PC-3 (cell line): Measurements from ENCODE around the gene HDAC9. TPM values are rescaled to one million over a fixed set of nuclear protein-coding genes. Genes with fewer than 3 reads are reported as not detected.

Experiments used
- ATAC-seq: fragments of 200-7000 bp; cut with Tn5 transposase; 2 replicates; pipeline ENCODE4 v1.9.1; 2020; ENCODE audit warnings: mild to moderate bottlenecking, moderate library complexity
- BruUV-seq: library from RNA; stranded (reverse); fragments of 400-500 nt; replicated peaks from 2 replicates; lab custom pipeline; 2021; lab: Mats Ljungman, UMichigan
- CTCF ChIA-PET: fragments of 300-600 bp; sonication (Branson Sonifier 250); formaldehyde crosslinking; loops from one replicate; lab custom pipeline; 2022; ENCODE audit warnings: antibody characterized with exemption; lab: Charles Lee
- POLR2A ChIA-PET: fragments of 300-600 bp; sonication (Branson Sonifier 250); formaldehyde crosslinking; loops from one replicate; lab custom pipeline; 2022; ENCODE audit warnings: antibody characterized with exemption; ENCODE audit not compliant: unreplicated experiment; lab: Charles Lee
- DNase-seq: peaks from one replicate; pipeline ENCODE4 v3.0.0-alpha.2; 2015
- H2AFZ ChIP-seq: fragments of 300-600 bp; sonication (generic); 2 replicates; pipeline ENCODE4 v1.6.0; 2016; ENCODE audit warnings: antibody characterized with exemption, low read length
- H3F3A ChIP-seq: fragments of 300-600 bp; sonication (generic); one replicate; pipeline ENCODE4 v1.6.0; 2017; ENCODE audit warnings: antibody characterized with exemption, low read length, control low read depth, mild to moderate bottlenecking; ENCODE audit not compliant: unreplicated experiment
- H3K27ac ChIP-seq: fragments of 300-600 bp; sonication (generic); 2 replicates; pipeline ENCODE4 v1.5.1; 2016; ENCODE audit warnings: mild to moderate bottlenecking, low read length
- H3K27me3 ChIP-seq: fragments of 300-600 bp; sonication (generic); 2 replicates; pipeline ENCODE4 v1.6.1; 2016; ENCODE audit warnings: low read length, mixed read lengths
- H3K36me3 ChIP-seq: fragments of 300-600 bp; sonication (generic); 2 replicates; pipeline ENCODE4 v1.6.1; 2016; ENCODE audit warnings: low read depth, mixed run types, low read length, mixed read lengths
- H3K4me1 ChIP-seq: fragments of 300-600 bp; sonication (generic); 2 replicates; pipeline ENCODE4 v1.5.1; 2016; ENCODE audit warnings: low read length; ENCODE audit not compliant: insufficient read depth
- H3K4me2 ChIP-seq: fragments of 300-600 bp; sonication (generic); 2 replicates; pipeline ENCODE4 v1.6.0; 2016; ENCODE audit warnings: low read length
- H3K4me3 ChIP-seq: fragments of 300-600 bp; sonication (generic); 2 replicates; pipeline ENCODE4 v1.5.1; 2016; ENCODE audit warnings: mild to moderate bottlenecking, low read length, mixed read lengths
- H3K79me2 ChIP-seq: fragments of 300-600 bp; sonication (generic); 2 replicates; pipeline ENCODE4 v1.6.1; 2017; ENCODE audit warnings: low read length, mixed read lengths
- H3K9ac ChIP-seq: fragments of 300-600 bp; sonication (generic); 2 replicates; pipeline ENCODE4 v1.6.0; 2016; ENCODE audit warnings: mild to moderate bottlenecking, low read length
- H3K9me2 ChIP-seq: fragments of 300-600 bp; sonication (generic); replicated peaks from 2 replicates; pipeline ENCODE4 v1.6.1; 2016; ENCODE audit warnings: mixed run types, low read length, mixed read lengths
- H3K9me3 ChIP-seq: fragments of 300-600 bp; sonication (generic); 2 replicates; pipeline ENCODE4 v1.6.1; 2016; ENCODE audit warnings: low read length, mixed read lengths
- H4K20me1 ChIP-seq: fragments of 300-600 bp; sonication (generic); 2 replicates; pipeline ENCODE4 v1.6.1; 2016; ENCODE audit warnings: low read length, mixed read lengths
- CTCF ChIP-seq: fragments of 300-600 bp; sonication (generic); conservative IDR thresholded peaks from 2 replicates; pipeline ENCODE4 v1.5.1; 2017; ENCODE audit warnings: antibody characterized with exemption, low read depth, mild to moderate bottlenecking, low read length
- EZH2 ChIP-seq: fragments of 300-600 bp; sonication (generic); IDR thresholded peaks from one replicate; pipeline ENCODE4 v1.6.1; 2017; ENCODE audit warnings: antibody characterized with exemption, mild to moderate bottlenecking, low read length; ENCODE audit not compliant: unreplicated experiment
- EZH2phosphoT487 ChIP-seq: fragments of 300-600 bp; sonication (generic); IDR thresholded peaks from 2 replicates; pipeline ENCODE4 v1.6.1; 2018; ENCODE audit warnings: mild to moderate bottlenecking, antibody characterized with exemption, low read length, borderline replicate concordance
- intact Hi-C: fragments of 100-400 bp; cut with micrococcal nuclease; formaldehyde crosslinking; loops from 2 replicates; pipeline ENCODE4 v1.9.0; 2023
- total RNA-seq: library from RNA; depleted of rRNA; stranded (reverse); fragments of >200 nt; gene quantifications from 2 replicates; pipeline ENCODE4 v1.2.3, GENCODE V29; 2014

The HDAC9 gene
- total RNA-seq, 1 experiment from 2014 or later, result 7.8 TPM

DNA sequence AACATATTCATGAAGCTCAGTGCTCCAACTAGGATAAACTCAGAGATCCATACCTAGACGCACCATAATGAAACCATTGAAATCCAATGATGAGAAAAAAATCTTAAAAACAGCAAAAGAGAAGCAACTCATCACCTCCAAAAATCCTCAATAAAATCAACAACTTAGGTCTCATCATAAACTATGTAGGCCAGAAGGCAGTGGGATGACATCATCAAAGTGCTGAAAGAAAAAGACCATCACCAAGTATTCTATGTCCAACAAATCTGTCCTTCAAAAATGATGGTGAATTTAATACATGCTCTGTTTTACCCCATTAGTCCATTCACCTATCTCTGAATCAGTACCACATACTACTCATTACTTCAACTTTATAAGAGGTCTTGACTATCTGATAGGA, 304.4 kb downstream of the HDAC9 start:
- no peaks in the 10 kb centered on the region for H3K27me3 ChIP-seq
- CTCF ChIA-PET, result no interaction called here
- no peaks in the 10 kb centered on the region for H3F3A ChIP-seq
- H3K9ac ChIP-seq, result no peak overlapping the region
- H3K4me3 ChIP-seq, result no peak overlapping the region
- no peaks in the 10 kb centered on the region for H3K9me2 ChIP-seq
- H2AFZ ChIP-seq, result no peak overlapping the region
- DNase-seq, result no peak
- no peak overlapping the region for H3K27ac ChIP-seq
- no peak overlapping the region for H3K4me2 ChIP-seq
- POLR2A ChIA-PET, result no interaction called here
- no peak for ATAC-seq
- TF ChIP-seq EZH2, result no peak
- no peak for TF ChIP-seq CTCF
- no peak for TF ChIP-seq EZH2phosphoT487
- H3K9me3 ChIP-seq, result no peaks in the 10 kb centered on the region
- H3K36me3 ChIP-seq, result no peaks in the 10 kb centered on the region
- no peaks in the 10 kb centered on the region for H3K79me2 ChIP-seq
- intact Hi-C loops, result no loop called here
- no peaks in the 10 kb centered on the region for H3K4me1 ChIP-seq
- BruUV-seq, result no TSS peak
- H4K20me1 ChIP-seq, result no peaks in the 10 kb centered on the region

- no peaks in the 10 kb centered on the region for H3F3A ChIP-seq
- POLR2A ChIA-PET, result no interaction called here
- no peak overlapping the region for H3K27ac ChIP-seq
- no peaks in the 10 kb centered on the region for H3K9me2 ChIP-seq
- H3K79me2 ChIP-seq, result no peaks in the 10 kb centered on the region
- BruUV-seq, result no TSS peak
- no peaks in the 10 kb centered on the region for H3K36me3 ChIP-seq
- no peaks in the 10 kb centered on the region for H3K4me1 ChIP-seq
- intact Hi-C loops, result no loop called here
- no peaks in the 10 kb centered on the region for H3K9me3 ChIP-seq
- no peak overlapping the region for H3K4me2 ChIP-seq
- H2AFZ ChIP-seq, result no peak overlapping the region
- no peak for ATAC-seq
- CTCF ChIA-PET, result no interaction called here
- no peak overlapping the region for H3K9ac ChIP-seq
- H3K4me3 ChIP-seq, result no peak overlapping the region
- no peaks in the 10 kb centered on the region for H4K20me1 ChIP-seq
- TF ChIP-seq CTCF (no peak), EZH2 (no peak), EZH2phosphoT487 (no peak)
- DNase-seq, result no peak
- no peaks in the 10 kb centered on the region for H3K27me3 ChIP-seq
These were observed 308.4 kb downstream of the HDAC9 start for GRCh38 chr7:18803923-18804322.

DNA sequence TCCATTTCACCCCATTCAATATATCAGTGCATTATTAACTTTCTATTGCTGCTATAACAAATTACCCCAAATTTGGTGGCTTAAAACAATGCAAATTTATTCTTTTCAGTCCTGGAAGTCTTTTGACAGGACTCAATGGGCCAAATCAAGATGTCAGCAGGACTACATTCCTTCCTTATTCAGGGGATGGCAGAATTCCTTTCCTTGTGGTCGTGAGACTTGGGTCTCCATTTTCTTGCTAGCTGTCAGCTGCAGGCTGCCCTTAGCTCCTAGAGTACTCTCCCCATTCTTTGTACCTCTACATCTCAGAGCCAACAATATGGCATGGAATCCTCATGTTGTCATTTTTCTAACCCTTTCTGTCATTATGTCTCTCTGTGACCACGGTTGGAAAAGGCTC, 310.6 kb downstream of the HDAC9 start:
- no peaks in the 10 kb centered on the region for H3K27me3 ChIP-seq
- H3K4me3 ChIP-seq, result no peak overlapping the region
- BruUV-seq, result no TSS peak
- ChIA-PET CTCF (no interaction called here), POLR2A (no interaction called here)
- intact Hi-C loops, result no loop called here
- H3K79me2 ChIP-seq, result no peaks in the 10 kb centered on the region
- no peaks in the 10 kb centered on the region for H3K36me3 ChIP-seq
- no peak overlapping the region for H2AFZ ChIP-seq
- ATAC-seq, result no peak
- no peak for DNase-seq
- no peaks in the 10 kb centered on the region for H3K9me3 ChIP-seq
- H3K9me2 ChIP-seq, result no peaks in the 10 kb centered on the region
- H4K20me1 ChIP-seq, result no peaks in the 10 kb centered on the region
- TF ChIP-seq EZH2, result no peak
- no peak for TF ChIP-seq CTCF
- no peak for TF ChIP-seq EZH2phosphoT487
- no peak overlapping the region for H3K27ac ChIP-seq
- no peak overlapping the region for H3K9ac ChIP-seq
- no peaks in the 10 kb centered on the region for H3F3A ChIP-seq
- H3K4me1 ChIP-seq, result no peaks in the 10 kb centered on the region
- H3K4me2 ChIP-seq, result no peak overlapping the region
